ENCODE measurements around the gene TMEM33. TPM values are rescaled to one million over a fixed set of nuclear protein-coding genes. Genes with fewer than 3 reads are reported as not detected.

TMEM33 gene
- total RNA-seq, 4 donors from 2014 or later, result 50.7 to 65.4 (median 54.6) TPM

- no peaks in the 10 kb centered on the region for H3K27me3 ChIP-seq
- intact Hi-C loops (cut with DNase I), result no loop called here
- no peak overlapping the region for H3K27ac ChIP-seq
- no peaks in the 10 kb centered on the region for H3K36me3 ChIP-seq
- TF ChIP-seq POLR2A (IDR thresholded peaks at IDR 0.05), result no peak
- no peak for TF ChIP-seq CTCF (IDR thresholded peaks at IDR 0.05)
- no peaks in the 10 kb centered on the region for H3K4me1 ChIP-seq
- DNase-seq, result no peak
- no peaks in the 10 kb centered on the region for H3K9me3 ChIP-seq
- H3K4me3 ChIP-seq (replicated peaks in 1 of 3), result no peak overlapping the region
Observed at GRCh38 chr4:41969671-41970070, 34.4 kb downstream of the TMEM33 start.

GRCh38 chr4:41975341-41975740 lies 40.1 kb downstream of the TMEM33 start:
- WGBS, 2 donors, result 75 to 87% methylated on average over 1 of the region's 1 CpG
- Histone ChIP-seq H3K27me3 (no peaks in the 10 kb centered on the region), H3K9me3 (no peaks in the 10 kb centered on the region), H3K4me1 (no peaks in the 10 kb centered on the region), H3K4me3 (replicated peaks in 1 of 3) (no peak overlapping the region), H3K27ac (no peak overlapping the region), H3K36me3 (no peaks in the 10 kb centered on the region)
- intact Hi-C loops (cut with DNase I), result no loop called here
- DNase-seq, result no peak
- TF ChIP-seq POLR2A (IDR thresholded peaks at IDR 0.05) (no peak), CTCF (IDR thresholded peaks at IDR 0.05) (no peak)

- Histone ChIP-seq H3K36me3 (no peaks in the 10 kb centered on the region), H3K27ac (no peak overlapping the region), H3K27me3 (no peaks in the 10 kb centered on the region), H3K9me3 (no peaks in the 10 kb centered on the region), H3K4me3 (replicated peaks in 1 of 3) (no peak overlapping the region), H3K4me1 (no peaks in the 10 kb centered on the region)
- no peak for DNase-seq
- intact Hi-C loops (cut with DNase I), result no loop called here
- TF ChIP-seq POLR2A (IDR thresholded peaks at IDR 0.05) (no peak), CTCF (IDR thresholded peaks at IDR 0.05) (no peak)
- 59 to 76% methylated on average over 1 of the region's 1 CpG for WGBS, 2 donors
Observed at GRCh38 chr4:41976775-41977516, 41.7 kb downstream of the TMEM33 start.

- Histone ChIP-seq H3K27me3 (no peaks in the 10 kb centered on the region), H3K36me3 (no peaks in the 10 kb centered on the region), H3K4me1 (no peaks in the 10 kb centered on the region), H3K4me3 (replicated peaks in 1 of 3) (no peak overlapping the region), H3K9me3 (no peaks in the 10 kb centered on the region), H3K27ac (no peak overlapping the region)
- DNase-seq, result no peak
- intact Hi-C loops (cut with DNase I), result no loop called here
- 48 to 50% methylated on average over 3 of the region's 3 CpGs for WGBS, 2 donors
- no peak for TF ChIP-seq CTCF (IDR thresholded peaks at IDR 0.05)
- TF ChIP-seq POLR2A (IDR thresholded peaks at IDR 0.05), result no peak
Observed at GRCh38 chr4:41977709-41978108, 42.5 kb downstream of the TMEM33 start.

GRCh38 chr4:41981456-41981855 lies 46.2 kb downstream of the TMEM33 start, which contains the start of gene DCAF4L1:
DCAF4L1 (plus strand) TSS chr4:41981756; CDS start chr4:41981793, 37 bp downstream.
- Histone ChIP-seq H3K36me3 (no peaks in the 10 kb centered on the region), H3K4me1 (no peaks in the 10 kb centered on the region), H3K27ac (no peak within 1 kb of the TSS), H3K9me3 (no peaks in the 10 kb centered on the region), H3K4me3 (replicated peaks in 1 of 3) (no peak within 1 kb of the TSS), H3K27me3 (no peaks in the 10 kb centered on the region)
- intact Hi-C loops (cut with DNase I), result no loop called here
- 80 to 87% methylated on average over 12 of the region's 12 CpGs for WGBS, 2 donors
- DNase-seq, result no peak
- TF ChIP-seq POLR2A (IDR thresholded peaks at IDR 0.05), result no peak
